ENCODE measurements around the gene GGT7.

GRCh38 chr20:34874094-34874654 lies 1.5 kb upstream of the GGT7 start:
- peak; percentile 93 for TF ChIP-seq CTCF (conservative IDR thresholded peaks at IDR 0.05)
- TF ChIP-seq EZH2 (IDR thresholded peaks at IDR 0.05; ENCODE audit: low read depth) = no peak
